Measurements from ENCODE around the gene PBX1. TPM values are rescaled to one million over a fixed set of nuclear protein-coding genes. Genes with fewer than 3 reads are reported as not detected.

The PBX1 gene
- total and polyA plus RNA-seq, 2 experiments from 2014 or later, result 40.0 to 104 TPM

GRCh38 chr1:164876398-164877116 lies 317.6 kb downstream of the PBX1 start (continued):
- TF ChIP-seq EZH2 (IDR thresholded peaks at IDR 0.05; ENCODE audit: low read depth, unreplicated experiment) (no peak), ZNF114 (CRISPR knock-in tag; IDR thresholded peaks at IDR 0.05) (no peak), EZH2phosphoT487 (IDR thresholded peaks at IDR 0.05; ENCODE audit: unreplicated experiment) (no peak), ZNF331 (CRISPR knock-in tag; IDR thresholded peaks at IDR 0.05; ENCODE audit: low read depth) (no peak), STAT1 (IDR thresholded peaks at IDR 0.05; ENCODE audit: unreplicated experiment) (no peak), CREB1 (CRISPR knock-in tag; IDR thresholded peaks at IDR 0.05; ENCODE audit: low read depth) (no peak), JUNB (IDR thresholded peaks at IDR 0.05; ENCODE audit: unreplicated experiment) (no peak)

- DNase-seq (ENCODE audit: low spot score) (no peak), ATAC-seq (no peak)
- Histone ChIP-seq H3K4me2 (no peak overlapping the region), H3K9me2 (ENCODE audit: insufficient read depth) (no peaks in the 10 kb centered on the region), H3K4me1 (ENCODE audit: insufficient read depth) (no peaks in the 10 kb centered on the region; the same call in 1 of the 2 replicates), H3K36me3 (ENCODE audit: insufficient read depth) (no peaks in the 10 kb centered on the region), H2AFZ (no peak overlapping the region), H4K20me1 (replicated peaks; ENCODE audit: insufficient read depth) (no peaks in the 10 kb centered on the region), H3F3A (replicated peaks; ENCODE audit: low read depth) (no peaks in the 10 kb centered on the region), H3K79me2 (replicated peaks; ENCODE audit: insufficient read depth) (no peaks in the 10 kb centered on the region), H3K4me3 (no peak overlapping the region), H3K27ac (ENCODE audit: low read depth) (no peak overlapping the region), H3K27me3 (ENCODE audit: insufficient read depth) (no peaks in the 10 kb centered on the region)
- Mint-ChIP-seq H3K4me3 (no peak overlapping the region), H3K36me3 (ENCODE audit: low read depth) (no peaks in the 10 kb centered on the region), H3K27me3 (ENCODE audit: insufficient read depth, low read depth, poor library complexity) (peaks cover 4% of the 10 kb centered on the region), H3K27ac (no peak overlapping the region), H3K4me1 (peaks cover 9% of the 10 kb centered on the region; the same call in 2 of the 3 replicates), H3K9me3 (no peaks in the 10 kb centered on the region)
- TF ChIP-seq CREB1 (CRISPR knock-in tag; IDR thresholded peaks at IDR 0.05; ENCODE audit: low read depth) (no peak), EZH2phosphoT487 (IDR thresholded peaks at IDR 0.05; ENCODE audit: unreplicated experiment) (no peak), NANOG (IDR thresholded peaks at IDR 0.05; ENCODE audit: borderline replicate concordance) (no peak), JUNB (IDR thresholded peaks at IDR 0.05; ENCODE audit: unreplicated experiment) (no peak), EZH2 (IDR thresholded peaks at IDR 0.05; ENCODE audit: low read depth, unreplicated experiment) (no peak), POLR2AphosphoS5 (IDR thresholded peaks at IDR 0.05; ENCODE audit: low read depth) (no peak), STAT1 (IDR thresholded peaks at IDR 0.05; ENCODE audit: unreplicated experiment) (no peak), REST (IDR thresholded peaks at IDR 0.05; ENCODE audit: unreplicated experiment) (no peak), ZNF114 (CRISPR knock-in tag; IDR thresholded peaks at IDR 0.05) (no peak), ZNF331 (CRISPR knock-in tag; IDR thresholded peaks at IDR 0.05; ENCODE audit: low read depth) (no peak)
- TF ChIP-seq, protein P1, sequence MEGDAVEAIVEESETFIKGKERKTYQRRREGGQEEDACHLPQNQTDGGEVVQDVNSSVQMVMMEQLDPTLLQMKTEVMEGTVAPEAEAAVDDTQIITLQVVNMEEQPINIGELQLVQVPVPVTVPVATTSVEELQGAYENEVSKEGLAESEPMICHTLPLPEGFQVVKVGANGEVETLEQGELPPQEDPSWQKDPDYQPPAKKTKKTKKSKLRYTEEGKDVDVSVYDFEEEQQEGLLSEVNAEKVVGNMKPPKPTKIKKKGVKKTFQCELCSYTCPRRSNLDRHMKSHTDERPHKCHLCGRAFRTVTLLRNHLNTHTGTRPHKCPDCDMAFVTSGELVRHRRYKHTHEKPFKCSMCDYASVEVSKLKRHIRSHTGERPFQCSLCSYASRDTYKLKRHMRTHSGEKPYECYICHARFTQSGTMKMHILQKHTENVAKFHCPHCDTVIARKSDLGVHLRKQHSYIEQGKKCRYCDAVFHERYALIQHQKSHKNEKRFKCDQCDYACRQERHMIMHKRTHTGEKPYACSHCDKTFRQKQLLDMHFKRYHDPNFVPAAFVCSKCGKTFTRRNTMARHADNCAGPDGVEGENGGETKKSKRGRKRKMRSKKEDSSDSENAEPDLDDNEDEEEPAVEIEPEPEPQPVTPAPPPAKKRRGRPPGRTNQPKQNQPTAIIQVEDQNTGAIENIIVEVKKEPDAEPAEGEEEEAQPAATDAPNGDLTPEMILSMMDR (conservative IDR thresholded peaks at IDR 0.05; ENCODE audit: low read depth in 2 of 2), result no peak
- TF ChIP-seq, protein P2, sequence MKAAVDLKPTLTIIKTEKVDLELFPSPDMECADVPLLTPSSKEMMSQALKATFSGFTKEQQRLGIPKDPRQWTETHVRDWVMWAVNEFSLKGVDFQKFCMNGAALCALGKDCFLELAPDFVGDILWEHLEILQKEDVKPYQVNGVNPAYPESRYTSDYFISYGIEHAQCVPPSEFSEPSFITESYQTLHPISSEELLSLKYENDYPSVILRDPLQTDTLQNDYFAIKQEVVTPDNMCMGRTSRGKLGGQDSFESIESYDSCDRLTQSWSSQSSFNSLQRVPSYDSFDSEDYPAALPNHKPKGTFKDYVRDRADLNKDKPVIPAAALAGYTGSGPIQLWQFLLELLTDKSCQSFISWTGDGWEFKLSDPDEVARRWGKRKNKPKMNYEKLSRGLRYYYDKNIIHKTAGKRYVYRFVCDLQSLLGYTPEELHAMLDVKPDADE (IDR thresholded peaks at IDR 0.05), result no peak
Measured at GRCh38 chr1:164880199-164880598, 321.2 kb downstream of the PBX1 start.

Measured in GM23338 (cell line).